Esophagus mucosa (tissue), 1 donor: ENCODE measurements around the gene CAMSAP3. TPM values are rescaled to one million over a fixed set of nuclear protein-coding genes. Genes with fewer than 3 reads are reported as not detected.

Source experiments
- ATAC-seq: fragments of 200-7000 bp; cut with Tn5 transposase; one replicate; pipeline ENCODE4 v1.9.1; 2020
- total RNA-seq: library from RNA; stranded (reverse); gene quantifications from one replicate; pipeline ENCODE4 v1.2.4, GENCODE V29; 2023
- donor health status: DM: yes; HTN: yes; CAD: no.

CAMSAP3 gene, protein sequence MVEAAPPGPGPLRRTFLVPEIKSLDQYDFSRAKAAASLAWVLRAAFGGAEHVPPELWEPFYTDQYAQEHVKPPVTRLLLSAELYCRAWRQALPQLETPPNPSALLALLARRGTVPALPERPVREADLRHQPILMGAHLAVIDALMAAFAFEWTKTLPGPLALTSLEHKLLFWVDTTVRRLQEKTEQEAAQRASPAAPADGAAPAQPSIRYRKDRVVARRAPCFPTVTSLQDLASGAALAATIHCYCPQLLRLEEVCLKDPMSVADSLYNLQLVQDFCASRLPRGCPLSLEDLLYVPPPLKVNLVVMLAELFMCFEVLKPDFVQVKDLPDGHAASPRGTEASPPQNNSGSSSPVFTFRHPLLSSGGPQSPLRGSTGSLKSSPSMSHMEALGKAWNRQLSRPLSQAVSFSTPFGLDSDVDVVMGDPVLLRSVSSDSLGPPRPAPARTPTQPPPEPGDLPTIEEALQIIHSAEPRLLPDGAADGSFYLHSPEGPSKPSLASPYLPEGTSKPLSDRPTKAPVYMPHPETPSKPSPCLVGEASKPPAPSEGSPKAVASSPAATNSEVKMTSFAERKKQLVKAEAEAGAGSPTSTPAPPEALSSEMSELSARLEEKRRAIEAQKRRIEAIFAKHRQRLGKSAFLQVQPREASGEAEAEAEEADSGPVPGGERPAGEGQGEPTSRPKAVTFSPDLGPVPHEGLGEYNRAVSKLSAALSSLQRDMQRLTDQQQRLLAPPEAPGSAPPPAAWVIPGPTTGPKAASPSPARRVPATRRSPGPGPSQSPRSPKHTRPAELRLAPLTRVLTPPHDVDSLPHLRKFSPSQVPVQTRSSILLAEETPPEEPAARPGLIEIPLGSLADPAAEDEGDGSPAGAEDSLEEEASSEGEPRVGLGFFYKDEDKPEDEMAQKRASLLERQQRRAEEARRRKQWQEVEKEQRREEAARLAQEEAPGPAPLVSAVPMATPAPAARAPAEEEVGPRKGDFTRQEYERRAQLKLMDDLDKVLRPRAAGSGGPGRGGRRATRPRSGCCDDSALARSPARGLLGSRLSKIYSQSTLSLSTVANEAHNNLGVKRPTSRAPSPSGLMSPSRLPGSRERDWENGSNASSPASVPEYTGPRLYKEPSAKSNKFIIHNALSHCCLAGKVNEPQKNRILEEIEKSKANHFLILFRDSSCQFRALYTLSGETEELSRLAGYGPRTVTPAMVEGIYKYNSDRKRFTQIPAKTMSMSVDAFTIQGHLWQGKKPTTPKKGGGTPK
- 21.2 TPM for total RNA-seq

DNA sequence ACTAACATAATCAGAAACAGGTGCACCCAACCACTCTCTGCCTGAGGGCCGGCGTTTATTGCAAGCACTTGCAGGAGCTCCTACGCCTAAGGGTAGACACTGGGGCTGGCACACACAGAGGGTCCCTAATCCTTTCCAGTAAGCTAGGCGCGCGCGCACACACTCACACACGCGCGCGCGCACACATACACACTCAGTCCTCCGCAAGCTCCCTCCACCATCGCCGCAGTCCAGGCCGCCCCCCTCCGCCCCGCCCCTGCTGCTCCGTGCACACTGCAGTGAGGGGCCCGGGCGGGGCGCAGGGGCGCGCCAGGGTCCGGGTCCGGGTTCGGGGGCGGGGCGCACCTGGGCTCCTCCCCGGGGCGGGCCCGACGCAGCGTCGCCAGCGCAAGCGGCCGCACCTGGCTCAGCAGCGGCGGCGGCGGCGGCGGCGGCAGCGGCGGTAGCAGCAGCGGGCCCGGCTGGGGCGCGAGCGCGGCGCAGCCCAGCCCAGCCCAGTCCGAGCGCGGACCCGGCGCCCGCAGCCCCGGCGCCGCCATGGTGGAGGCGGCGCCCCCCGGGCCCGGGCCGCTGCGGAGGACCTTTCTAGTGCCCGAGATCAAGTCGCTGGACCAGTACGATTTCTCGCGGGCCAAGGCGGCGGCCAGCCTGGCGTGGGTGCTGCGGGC is at the start of gene CAMSAP3:
Gene CAMSAP3 (plus strand): TSS at position 398 of the 668 bp plus-strand sequence. CDS start 140 bp downstream, at position 538.
- ATAC-seq: peak; percentile 61

DNA sequence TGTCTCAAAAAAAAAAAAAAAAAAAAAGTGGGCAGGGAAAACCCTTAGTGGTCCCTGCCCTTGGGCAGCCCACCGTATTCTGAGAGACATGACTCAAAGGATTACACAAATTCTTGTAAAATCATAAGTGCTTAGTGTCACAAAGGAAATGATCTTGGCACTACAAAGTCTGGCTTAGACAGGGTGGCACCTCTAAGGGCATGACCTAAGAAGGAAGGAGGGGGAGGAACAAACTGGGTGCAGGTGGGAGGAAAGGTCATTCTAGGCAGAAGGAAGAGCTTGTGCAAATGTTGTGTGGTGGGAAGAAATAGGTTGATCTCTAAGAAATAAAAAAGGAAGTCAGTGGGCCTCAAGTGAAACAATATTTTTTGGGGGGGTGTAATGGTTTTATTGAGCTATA is 49.8 kb upstream of the CAMSAP3 start:
- peak; percentile 52 for ATAC-seq

DNA sequence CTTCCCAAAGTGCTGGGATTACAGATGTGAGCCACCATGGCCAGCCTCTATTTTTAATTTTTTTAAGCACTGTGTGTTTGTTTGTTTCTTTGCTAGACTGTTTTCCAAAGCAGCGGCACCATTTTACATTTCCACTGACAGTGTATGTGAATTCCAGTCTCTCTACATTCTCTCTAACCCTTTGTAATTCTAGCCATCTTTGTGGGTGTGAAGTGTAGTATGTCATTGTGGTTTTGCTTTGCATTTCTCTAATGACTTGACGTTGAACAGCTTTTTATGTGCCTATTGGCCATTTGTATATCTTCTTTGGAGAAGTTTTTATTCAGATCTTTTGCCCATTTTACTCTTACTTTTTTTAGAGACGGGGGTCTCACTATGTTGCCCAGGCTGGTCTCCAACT is 48.5 kb upstream of the CAMSAP3 start:
- ATAC-seq: no peak

DNA sequence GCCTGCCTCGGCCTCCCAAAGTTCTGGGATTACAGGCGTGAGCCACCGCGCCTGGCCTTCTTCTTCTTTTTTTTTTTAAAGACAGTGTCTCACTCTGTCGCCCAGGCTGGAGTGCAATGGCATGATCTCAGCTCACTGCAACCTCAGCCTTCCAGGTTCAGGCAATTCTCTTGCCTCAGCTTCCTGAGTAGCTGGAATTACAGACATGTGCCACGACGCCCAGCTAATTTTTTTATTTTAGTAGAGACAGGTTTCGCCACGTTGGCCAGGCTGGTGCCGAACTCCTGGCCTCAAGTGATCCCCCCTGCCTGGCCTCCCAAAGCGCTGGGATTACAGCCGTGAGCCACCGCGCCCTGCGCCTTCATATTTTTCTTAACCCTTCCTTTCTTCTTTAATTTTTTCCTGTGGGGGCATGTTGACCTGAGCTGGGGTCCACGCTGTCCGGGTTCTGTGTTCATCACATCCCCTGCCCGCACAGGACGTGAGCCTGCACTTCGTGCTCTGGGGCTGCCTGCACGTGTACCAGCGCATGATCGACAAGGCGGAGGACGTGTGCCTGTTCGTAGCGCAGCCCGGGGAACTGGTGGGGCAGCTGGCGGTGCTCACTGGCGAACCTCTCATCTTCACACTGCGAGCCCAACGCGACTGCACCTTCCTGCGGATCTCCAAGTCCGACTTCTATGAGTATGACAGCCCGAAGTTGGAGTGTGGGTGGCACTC is 46.1 kb upstream of the CAMSAP3 start:
- no peak for ATAC-seq

DNA sequence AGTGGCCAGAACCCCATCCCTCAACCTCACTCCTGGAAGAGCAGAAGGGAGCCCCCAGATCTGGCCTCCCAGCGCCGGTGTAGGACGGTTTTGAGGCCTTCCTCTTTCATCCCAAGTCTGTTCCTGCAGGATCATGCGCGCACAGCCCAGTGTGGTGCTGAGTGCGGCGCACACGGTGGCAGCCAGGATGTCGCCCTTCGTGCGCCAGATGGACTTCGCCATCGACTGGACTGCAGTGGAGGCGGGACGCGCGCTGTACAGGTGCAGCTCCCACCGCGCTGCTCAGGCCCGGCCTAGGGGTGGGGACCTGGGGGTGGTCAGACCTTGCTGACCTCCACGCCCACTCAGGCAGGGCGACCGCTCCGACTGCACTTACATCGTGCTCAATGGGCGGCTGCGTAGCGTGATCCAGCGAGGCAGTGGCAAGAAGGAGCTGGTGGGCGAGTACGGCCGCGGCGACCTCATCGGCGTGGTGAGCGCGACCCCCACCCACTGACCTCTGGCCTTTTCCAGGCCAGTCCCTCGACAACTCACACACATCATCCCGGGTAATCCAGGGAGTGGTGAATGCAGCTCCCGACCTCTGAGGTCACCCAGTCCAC is 45.4 kb upstream of the CAMSAP3 start:
- peak; percentile 15 for ATAC-seq

DNA sequence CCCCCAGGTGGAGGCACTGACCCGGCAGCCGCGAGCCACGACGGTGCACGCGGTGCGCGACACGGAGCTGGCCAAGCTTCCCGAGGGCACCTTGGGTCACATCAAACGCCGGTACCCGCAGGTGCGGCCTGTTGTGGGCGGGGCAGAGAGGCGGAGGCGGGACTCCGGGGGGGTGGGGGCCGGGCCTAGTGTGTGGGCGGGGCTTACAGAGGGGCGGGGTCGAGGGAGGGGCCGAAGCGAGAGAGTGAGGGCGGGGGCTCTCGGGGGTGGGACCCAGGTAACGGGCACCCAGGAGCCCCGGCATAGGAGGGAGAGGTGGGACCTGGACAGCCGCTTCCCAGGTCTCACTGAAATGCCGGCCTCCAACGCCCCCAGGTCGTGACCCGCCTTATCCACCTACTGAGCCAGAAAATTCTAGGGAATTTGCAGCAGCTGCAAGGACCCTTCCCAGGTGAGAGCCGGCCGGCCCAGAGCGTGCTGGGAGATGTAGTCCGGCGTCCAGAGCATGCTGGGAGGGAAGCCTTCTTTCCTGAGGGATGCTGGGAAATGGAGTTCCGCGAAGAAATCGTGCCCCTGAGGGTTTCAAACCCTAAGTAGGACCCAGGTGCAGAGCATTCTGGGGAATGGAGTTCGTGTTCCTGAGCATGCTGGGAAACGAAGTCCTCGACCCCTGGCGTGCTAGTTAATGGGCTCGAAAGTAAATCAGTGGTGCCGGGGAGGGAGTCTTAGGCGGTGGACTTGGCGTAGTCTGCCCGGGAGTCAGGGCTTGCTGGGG is 44.5 kb upstream of the CAMSAP3 start:
- ATAC-seq: peak; percentile 17

DNA sequence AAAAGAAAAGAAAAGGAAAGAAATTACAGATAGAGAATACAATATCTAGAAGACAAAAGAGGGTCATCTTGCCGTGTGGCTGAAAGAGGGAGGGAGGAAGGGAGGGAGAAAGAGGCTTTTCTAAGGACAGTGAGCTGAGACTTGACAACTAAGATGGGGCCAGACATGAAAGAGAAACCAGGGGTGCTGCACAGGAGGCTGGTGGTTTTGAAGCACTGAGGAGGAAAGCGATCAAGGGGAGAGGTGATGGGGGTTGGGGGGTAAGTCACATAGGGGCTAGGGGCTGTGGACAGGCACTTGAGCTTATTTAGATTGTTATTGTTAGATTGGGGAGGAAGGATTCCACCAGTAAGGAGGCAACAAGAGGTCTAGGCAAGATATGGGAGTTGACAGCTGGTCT is 42.9 kb upstream of the CAMSAP3 start:
- no peak for ATAC-seq

DNA sequence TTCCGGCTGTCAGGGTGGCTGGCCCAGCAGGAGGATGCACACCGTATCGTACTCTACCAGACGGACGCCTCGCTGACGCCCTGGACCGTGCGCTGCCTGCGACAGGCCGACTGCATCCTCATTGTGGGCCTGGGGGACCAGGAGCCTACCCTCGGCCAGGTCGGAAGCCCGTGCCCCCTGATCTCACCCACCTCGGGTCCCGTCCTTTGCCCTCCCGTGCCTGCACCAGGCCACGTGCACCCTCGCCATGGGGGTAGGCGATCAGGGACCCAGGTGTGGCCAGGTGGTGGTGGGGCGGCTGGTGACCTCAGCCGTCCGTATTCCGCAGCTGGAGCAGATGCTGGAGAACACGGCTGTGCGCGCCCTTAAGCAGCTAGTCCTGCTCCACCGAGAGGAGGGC is 41.1 kb upstream of the CAMSAP3 start:
- no peak for ATAC-seq

DNA sequence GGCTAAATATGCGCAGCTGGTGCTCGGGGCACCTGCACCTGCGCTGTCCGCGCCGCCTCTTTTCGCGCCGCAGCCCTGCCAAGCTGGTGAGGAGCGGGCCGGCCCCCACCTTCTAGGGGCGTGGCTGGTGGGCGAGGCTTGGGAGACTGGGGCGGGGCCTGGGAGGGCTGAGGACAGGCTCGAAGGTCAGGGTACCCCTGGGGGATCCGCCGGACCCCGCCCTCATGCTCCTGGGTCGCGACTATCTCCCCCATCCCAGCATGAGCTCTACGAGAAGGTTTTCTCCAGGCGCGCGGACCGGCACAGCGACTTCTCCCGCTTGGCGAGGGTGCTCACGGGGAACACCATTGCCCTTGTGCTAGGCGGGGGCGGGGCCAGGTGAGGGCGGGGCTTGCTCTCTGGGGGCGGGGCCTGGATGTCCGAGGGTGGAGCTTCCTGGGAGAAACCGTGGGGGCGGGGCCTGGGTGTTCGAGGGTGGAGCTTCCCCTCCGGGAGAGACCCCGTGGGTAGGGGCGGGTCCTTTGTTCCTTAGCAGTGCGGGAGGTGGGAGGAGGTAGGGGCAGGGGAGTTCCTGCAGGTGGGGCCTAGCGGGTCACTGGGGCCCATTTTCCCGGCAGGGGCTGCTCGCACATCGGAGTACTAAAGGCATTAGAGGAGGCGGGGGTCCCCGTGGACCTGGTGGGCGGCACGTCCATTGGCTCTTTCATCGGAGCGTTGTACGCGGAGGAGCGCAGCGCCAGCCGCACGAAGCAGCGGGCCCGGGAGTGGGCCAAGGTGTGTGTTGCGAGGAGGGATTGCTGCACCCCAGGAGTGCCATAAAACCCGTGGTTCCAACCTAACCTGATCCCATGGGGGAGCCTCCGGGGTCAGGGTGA is 40.4 kb upstream of the CAMSAP3 start:
- peak; percentile 5 for ATAC-seq

DNA sequence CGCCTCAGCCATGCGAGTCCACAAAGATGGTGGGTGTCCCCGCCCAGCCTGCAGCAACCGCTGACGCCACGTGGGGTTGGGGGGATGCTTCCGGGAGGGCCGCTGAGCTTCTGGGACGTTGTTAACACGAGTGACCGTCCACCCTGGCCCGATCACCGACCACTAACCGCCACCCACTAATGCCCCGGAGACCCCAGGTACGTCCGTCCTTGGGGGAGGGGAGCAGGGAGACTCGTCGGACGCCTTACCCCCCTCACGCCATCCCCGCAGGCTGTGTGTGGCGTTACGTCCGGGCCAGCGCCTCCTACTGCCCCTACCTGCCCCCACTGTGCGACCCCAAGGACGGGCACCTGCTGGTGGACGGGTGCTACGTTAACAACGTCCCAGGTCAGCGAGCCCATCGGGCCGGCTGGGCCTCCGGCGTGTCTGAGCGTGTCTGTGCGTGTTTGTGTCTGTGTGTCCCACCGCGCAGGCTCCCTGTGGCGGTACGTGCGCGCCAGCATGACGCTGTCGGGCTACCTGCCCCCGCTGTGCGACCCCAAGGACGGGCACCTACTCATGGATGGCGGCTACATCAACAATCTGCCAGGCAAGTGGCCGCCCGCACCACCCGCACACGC is 38.9 kb upstream of the CAMSAP3 start:
- ATAC-seq: no peak

DNA sequence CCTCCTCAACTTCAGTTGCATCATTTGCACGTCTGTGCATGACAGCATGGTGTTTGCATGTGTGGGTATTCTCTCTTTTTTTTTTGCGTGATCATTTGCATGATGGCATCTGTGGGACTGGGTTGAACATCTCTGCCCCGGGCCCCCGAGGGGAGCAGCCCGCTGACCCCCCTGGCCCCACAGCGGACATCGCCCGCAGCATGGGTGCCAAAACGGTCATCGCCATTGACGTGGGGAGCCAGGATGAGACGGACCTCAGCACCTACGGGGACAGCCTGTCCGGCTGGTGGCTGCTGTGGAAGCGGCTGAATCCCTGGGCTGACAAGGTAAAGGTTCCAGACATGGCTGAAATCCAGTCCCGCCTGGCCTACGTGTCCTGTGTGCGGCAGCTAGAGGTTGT is 37.0 kb upstream of the CAMSAP3 start:
- no peak for ATAC-seq

DNA sequence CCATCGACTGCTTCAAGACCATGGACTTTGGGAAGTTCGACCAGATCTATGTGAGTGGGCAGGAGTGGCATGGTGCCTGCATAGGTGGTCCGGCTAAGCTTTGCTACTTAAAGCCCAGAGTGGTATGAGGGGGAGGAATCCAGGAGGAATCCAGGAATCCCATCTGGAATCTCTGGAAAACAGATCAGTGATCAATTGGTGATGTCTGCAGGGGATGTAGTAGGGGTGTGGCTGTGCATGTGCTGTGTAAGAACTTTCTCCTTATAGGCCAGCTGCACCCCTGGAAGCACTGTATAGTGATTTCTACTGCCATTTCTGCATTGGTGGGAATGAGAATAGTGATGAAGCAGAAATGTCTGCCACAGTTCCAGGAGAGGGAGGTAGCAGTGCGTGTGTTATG is 36.6 kb upstream of the CAMSAP3 start:
- ATAC-seq: no peak

DNA sequence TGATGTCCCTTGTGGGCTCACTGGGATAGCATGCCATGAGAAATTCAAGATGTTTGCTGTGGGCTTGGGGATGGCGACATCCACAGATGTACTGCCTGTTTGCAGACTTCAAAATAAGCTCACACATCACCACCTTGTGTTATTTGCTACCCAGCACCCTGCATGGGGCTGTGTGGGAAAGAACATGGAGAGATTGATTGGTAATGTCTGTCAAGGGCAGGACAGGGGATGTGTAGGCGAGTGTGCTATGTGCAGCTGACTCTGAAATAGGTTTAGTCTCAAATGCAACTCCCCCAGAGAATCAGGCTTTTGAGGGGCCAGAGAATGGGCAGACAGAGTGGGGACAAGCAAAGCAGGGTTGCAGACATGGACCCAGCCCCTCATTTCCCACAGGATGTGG is 35.4 kb upstream of the CAMSAP3 start:
- ATAC-seq: no peak

DNA sequence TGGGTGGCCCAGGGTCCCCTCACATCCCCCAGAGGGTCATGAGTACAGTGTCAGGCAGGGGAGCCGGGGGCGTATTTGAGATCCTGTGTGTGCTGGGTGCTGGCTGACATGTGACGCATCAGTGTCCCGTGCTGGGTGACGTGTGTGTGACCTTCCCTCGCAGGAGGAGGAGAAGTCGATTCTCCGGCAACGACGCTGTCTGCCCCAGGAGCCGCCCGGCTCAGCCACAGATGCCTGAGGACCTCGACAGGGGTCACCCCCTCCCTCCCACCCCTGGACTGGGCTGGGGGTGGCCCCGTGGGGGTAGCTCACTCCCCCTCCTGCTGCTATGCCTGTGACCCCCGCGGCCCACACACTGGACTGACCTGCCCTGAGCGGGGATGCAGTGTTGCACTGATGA is 34.3 kb upstream of the CAMSAP3 start:
- no peak for ATAC-seq

DNA sequence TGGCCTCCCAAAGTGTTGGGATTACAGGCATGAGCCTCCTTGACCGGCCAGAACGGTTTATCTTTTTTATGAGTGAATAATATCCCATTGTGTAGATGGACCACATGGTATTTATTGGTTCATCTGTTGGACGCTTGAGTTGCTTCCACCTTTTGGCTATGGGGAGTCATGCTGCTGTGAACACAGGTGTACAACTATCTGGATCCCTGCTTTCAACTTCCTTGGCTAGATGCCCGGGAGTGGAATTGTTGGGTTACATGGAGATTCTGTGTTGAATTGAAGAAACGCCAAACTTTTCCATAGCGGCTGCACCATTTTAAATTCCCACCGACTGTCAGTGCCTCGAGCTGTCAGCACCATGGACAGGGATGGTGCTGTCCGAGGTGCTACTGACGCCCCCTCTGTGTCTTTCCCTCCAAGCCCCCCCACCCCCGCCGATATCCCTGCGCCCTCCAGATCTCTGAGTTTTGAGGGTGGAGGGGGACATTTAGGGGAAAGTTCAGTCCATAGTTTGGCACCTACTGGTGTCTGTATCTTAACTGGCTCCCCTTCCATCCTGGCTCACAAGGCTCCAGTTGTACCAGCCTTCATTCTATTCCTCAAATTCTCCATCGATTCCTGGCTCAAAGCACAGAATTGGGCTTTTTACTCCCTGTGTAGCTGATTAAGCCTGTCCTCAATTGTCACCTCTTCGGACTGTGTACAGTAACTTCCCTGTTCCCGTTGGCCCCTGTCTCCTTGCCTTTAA is 32.8 kb upstream of the CAMSAP3 start:
- ATAC-seq: no peak

DNA sequence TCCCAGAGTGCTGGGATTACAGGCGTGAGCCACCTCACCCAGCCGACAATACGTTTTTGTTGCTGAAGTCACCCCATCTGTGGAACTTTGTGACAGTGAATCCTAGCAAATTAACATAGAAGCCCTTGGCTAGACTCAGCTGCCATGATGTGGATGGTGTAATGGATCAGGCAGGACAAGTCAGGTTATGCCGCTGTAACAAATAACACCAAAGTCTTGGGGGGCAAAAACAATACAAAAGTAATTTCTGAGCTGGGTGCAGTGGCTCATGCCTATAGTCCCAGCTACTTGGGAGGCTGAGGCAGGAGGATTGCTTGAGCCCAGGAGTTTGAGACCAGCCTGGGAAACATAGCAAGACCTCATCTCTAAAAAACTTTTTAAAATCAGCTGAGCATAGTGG is 30.8 kb upstream of the CAMSAP3 start:
- ATAC-seq: no peak

DNA sequence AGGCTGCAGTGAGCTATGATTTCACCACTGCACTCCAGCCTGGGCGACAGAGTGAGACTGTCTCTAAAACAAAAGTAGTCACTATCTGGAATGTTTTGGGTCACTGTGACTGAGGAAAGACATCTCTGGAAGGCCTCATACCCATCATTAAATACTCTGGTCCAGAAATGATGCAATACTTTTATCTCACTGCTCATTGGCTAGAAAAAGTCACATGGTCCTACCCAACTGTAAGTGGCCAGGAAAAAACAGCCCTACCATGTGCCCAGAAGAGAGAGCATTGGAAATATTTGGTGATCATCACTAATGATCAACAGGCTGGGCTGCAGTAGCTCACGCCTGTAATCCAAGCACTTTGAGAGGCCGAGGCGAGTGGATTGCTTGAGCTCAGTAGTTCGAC is 30.3 kb upstream of the CAMSAP3 start:
- no peak for ATAC-seq

DNA sequence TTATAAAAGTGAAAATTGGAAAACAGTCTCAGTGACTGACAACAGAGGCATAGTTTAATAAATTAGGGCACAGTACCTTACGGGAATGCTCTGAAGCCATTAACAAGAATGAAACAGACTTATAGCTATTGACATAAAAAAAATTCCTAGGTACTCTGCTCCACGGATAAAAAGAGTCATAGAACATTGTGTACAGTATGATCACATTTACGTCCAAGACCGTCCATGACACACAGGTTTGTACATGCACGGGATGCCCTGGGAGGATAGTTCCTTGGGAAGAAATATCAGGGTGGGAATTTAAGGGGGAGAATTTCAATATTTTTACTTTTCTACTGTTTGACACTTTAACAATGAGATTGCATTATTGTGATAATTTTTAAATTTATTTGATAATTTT is 24.9 kb upstream of the CAMSAP3 start:
- ATAC-seq: no peak
